GM18519 (cell line): ENCODE data around the gene MAOB.

ENCODE experiments used
- ATAC-seq: cut with Tn5 transposase; IDR thresholded peaks from one replicate; pipeline ENCODE4 v1.9.1; 2021; ENCODE audit warnings: mild to moderate bottlenecking, moderate library complexity; ENCODE audit not compliant: unreplicated experiment, low FRiP score

MAOB gene

DNA sequence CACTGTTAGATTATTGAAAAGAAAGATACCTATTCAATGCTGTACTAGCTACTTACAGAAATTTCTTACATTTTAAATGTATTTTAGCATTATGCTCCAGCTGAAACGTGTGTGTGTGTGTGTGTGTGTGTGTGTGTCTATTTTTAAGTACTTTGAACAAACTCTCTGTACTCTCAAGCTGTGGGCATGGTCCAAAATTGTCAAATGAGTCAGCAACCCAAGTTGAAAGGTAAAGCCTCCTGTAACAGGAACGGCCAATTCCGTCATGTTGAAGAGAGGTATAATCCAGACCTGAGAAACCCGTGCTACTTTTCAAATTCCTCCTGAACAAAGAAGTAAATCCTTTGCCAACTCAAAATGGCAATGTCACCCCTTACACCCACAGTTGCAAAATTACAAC, 20.5 kb downstream of the MAOB start:
- ATAC-seq = no peak

DNA sequence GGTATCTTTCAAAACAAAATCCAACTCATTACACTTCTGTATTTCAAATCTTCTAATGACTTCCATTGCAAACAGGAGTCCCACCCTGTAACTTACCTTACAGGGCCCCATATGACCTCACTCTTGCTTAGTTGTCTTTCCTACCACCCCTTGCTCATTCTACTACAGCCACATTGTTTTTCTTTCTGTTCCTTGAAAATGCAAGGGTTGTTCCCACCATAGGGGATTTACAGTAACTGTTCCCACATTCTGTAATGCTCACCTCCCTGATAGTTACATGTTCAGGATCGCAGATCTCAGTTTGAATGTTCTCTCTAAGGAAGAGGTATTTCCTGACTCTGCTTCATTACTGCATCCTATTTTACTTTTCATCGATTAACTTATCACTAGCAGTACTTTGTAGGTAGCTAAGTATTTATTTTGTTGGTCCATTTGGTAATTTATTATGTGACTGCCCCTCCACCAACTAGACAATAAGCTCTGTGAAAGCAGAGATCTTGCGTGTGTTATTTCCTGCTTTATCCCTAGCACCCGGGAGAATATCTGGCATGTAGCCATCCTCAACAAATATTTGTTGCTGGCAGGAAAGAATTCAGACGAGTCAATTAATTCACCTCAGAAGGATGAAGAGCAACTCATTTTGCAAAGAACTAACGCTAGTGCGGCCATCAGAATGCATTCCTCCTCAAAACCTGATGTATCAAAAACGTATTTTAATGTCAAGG, 21.4 kb downstream of the MAOB start:
- no peak for ATAC-seq

DNA sequence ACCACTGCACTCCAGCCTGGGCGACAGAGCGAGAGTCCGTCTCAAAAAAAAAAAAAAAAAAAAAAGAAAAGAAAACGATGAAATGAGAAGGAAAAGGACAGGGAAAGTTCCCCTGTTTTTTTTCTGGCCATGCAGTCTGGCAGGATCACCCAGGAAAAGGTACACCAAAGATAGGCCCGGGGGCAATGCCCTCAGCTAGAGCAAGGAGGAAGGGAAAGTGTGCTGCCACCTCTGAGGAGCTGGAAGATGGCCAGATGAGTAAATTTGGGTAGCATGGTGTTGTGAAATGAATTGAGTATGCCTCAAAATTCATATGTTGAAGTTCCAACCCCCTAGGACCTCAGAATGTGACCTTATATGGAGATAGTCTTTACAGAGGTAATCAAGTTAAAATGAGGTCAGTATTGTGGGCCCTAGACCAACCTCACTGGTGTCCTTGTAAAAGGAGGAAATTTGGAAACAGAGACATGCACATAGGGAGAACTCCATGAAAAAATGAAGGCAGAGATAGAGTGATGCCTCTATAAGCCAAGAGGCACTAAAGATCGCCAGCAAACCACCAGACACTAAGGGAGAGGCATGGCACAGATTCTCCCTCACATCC, 28.9 kb downstream of the MAOB start:
- ATAC-seq = no peak

DNA sequence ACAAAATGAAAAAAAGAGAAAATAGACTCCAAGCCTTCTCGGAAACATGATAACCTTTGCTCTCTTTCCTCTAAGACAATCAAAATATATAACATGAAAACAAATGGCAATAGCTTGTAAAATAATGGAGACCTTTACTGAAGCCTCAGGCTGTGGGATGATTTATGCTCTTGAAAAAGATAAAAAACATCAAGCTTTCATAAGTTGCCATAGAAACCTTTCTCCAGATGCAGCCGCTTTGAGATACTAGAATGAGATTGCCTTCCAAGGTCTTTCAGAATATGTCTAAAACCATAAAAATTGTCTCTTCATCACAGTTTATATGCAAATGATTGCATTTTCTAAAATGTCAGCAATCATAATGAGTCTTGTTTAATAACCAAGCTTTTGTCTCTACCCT, 31.6 kb downstream of the MAOB start:
- ATAC-seq = no peak

DNA sequence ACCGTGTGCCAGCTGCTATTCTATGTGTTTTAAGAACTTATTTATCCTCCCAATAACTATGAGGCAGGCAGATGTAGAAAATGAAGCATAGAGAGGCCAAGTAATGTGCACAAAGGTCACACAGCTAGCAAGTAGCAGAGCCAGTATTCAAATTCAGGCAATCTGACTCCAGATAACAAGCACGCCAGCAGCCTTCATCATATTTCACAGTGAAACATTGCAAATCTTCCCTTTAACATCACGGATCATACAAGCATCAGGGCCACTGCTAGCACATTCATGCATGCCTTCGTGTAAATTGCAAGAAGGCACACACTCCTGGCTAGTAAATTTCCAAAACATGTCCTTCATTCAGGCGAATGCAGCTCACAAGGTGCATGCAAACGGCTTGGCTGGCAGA, 33.1 kb downstream of the MAOB start:
- no peak for ATAC-seq

DNA sequence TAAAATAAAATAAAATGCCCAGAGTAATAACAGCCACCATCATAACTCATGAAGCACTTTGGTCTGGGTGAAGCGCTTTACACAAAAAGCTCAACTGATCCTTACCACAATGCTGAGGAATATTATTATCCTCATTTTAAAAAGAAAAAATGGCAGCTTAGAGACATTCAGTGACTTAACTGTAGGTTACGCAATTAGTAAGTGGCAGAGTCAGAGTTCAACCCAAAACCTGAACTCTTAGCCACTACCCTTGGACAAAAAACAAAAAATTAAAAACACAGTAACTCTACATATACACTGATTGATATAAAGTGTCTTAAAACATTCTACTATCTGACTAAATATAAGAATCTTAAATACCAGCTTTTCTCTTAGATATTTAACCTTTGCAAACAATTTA, 34.9 kb downstream of the MAOB start:
- no peak for ATAC-seq

DNA sequence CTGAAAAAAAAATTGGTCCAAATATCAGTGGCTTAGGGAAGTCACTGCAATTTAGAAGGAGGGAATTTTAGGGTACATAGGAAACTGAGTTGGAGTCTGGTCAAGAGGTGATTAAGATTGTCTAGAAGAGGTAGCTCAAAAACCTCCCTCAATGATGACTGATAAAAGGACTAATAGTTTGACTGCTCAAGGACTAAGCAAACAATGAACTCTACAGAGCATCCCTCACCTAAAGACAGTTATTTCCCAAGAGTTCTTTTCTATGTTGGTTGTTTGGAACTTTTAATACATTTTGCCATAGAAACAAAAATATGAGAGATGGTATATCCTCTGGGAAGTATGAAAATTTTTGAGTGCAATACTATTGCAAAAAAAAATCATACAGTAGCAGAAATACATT, 35.7 kb downstream of the MAOB start:
- ATAC-seq = no peak

DNA sequence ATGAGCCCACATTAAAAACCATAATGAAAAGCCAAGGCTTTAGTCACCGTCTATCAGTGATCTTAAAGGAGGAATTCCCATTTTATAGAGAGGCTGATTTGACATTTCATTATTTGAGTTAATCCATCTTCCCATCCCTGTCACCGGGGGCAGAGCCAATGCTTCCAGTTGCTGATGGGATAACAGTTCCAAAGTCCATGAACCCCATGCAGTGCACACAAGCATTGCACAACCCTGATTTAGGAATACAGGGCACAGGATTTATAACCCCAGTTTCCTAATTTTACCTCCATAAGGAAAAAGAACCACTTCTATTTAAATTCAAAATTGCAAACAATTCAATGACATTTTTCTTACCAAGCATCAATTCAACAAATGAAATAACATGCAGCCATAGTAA, 36.5 kb downstream of the MAOB start:
- ATAC-seq = no peak

DNA sequence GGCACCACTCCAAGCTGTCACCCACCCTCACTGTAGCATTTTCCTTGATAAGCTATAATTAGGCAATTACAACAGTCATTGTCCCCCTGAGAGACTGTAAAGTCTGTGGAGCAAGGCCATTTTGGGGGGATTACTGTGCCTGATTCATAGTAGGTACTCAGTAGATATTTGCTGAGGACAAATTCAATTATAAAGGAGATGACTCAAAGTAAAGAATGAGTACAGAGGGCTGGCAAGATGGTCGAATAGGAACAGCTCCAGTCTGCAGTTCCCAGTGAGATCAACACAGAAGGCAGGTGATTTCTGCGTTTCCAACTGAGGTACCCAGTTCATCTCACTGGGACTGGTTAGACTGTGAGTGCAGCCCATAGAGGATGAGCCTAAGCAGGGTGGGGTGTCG, 42.0 kb downstream of the MAOB start:
- no peak for ATAC-seq

DNA sequence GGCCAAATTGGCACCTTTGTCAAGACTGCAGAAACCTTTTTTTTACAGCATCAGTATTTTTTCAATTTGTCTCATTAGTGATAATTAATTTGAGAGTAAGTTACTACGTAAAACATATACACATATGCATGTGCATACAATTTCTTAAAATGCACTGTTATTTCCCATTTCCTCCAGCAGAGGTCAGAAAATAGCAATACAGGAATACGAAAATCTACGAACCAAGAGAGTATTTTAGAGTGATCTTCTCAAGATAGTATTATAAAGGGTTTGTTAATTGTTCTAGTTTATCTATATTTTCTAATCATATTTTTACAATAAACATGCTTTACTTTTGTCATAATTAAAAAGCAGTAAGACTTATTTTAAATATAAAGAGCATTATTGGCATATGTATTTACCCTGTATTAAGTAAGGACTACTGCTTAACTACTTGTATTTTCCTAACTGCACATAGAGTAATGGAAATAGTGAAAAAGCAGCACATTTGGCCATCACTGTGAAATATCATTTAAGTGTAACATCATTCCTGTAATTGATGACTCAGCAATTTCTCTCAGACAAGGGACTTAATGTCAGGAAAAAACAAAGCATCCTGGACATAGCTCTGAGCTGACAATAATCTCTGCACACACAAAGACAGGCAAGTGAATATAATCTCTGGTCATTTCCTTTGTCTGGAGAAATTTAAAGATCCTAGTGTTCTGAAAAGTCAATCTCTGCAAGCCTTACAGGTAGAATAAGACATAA, 45.6 kb downstream of the MAOB start:
- no peak for ATAC-seq

DNA sequence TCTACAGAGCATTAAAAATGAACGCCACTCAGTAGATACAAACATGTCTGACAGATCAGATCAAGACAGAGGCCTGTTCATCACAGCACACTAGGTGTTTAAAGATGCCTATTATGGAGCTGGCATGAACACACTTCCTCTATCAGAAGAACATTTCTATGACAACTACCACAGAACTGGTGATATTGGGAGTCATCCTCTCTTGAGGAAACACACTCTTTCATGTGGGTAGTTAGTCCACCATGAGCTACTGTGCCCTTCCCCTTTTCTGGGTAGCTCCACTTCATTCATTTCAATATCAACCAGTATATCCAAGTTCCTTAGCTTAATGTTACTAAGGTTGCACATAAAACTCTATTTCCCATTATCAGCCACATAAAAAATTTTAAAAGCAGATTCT, 46.7 kb downstream of the MAOB start:
- ATAC-seq = no peak

DNA sequence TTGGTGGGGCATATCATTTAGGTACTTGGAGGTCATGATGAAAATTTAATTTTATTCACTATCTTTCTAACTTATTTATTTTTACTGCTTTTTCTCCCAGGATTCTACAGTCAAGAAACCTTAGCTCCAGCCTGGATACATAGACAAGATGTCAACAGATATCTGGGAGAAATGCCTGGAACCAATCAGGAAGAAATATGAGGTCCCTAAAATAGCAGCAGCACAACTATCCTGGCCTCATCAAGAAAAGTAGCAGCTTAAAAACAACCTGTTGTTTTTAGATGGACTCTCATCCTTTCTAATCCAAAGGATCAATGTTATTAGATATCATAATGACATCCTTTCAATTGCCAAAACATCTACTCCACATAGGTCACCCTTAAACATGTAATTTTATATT, 54.5 kb downstream of the MAOB start:
- ATAC-seq = no peak

DNA sequence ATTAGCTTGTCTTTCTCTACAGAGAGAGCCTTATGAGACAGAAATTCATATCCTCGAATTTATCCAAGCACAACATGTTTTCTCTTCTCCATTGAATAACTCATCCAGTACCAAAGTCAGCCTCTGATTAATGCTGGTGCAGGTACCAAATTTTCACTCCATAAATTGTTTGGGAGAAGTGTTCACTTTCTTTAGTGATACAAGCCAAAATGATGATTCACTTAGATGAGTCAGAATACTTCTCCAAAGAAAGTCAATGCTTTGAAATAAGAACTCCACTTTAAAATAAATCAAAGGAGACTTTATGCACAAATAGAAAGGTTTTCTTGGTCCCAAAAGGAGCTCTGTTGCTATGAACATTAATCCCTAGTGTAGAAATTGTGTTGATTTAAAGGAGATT, 60.2 kb downstream of the MAOB start:
- no peak for ATAC-seq

DNA sequence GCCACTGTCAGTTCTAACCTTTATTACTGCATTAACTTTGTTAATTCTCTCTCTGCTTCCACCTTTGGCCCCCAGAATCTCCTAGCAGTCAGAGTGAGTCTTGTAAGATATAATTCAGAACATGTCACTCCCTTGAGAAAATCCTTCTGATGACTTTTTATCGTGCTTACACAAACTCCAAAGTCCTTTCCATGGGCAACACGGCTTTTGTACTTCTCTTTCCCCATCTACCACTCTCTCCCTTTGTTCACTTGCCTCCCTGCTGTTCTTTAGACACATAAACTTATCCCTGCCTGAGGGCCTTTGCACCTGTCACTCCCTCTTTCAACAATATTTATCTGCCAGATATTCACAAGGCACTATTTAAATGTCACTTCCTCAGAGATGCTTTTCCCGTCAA, 64.8 kb downstream of the MAOB start:
- ATAC-seq = no peak

DNA sequence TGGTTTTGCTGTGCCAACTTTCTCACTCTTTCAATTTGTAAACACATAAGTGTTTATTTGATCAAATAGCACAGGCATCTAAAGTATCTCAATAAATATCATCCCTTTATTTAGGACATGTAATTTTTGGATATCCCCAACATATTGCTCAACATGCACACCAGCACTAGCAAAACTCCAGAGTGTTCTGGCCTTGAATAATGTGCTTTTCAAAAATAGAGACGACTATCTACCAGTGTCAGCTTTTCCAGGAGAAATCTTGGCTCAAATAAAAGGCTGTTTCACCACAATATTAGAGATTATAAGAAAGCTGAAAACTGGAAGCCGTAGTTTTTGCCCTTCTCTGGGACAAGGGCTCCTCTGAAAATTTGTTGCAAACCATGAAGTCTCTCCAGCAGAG, 67.0 kb downstream of the MAOB start:
- ATAC-seq = no peak

DNA sequence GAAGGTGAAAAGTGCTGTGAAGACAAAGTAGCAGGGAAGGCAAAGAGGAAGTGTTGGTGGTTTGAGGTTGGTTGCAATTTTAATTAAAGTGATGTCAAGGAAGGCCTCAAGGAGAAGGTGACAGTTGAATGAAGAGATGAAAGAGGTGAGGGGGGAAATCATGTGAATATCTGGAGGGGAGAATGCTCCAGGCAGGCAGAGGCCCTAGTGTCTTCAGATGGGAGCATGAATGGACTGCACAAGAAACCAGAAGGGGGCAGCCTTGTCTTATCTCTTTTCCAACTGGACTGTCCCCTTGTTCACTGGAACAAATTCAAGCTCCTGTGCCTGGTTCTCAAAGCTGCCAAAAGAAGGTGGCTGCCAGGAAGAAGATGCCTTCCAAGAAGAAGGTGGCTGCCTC, 68.4 kb downstream of the MAOB start:
- ATAC-seq = no peak

DNA sequence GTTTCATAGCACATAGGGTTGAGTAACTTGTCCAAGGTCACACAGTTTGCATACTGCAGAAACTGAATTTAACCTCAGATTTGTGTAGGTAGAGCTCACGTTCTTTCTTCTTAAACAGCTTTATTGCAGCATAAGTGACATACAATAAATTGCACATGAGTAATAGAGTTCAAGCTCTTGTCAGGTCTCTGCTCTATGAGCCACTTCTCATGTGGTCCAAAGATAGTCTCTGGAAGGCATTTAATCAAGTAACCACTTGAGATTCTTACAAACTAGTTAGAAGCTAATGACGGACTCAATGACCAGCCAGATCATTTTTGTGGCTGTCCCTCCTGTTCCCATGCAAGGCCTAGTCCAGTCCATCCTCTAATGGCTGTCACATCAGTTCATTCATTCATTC, 68.9 kb downstream of the MAOB start:
- ATAC-seq = no peak

DNA sequence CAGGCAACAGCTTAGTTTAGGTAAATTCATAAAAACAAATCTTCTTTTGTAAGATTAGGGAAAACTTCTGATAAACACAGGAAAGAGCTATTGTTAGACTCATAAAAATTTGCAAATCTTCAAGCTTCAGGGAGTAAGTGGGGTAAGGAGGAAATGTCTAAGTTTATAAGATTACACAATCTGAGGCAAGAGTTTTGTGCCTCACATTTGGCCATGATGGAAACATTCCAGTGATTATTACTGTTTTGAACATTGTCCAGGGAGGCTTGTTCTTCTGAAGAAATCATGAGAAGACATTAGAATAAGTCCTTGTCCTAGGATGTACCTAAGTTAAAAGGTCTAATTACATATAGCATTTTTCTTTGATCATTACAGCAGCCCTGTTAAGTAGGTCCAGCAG, 72.8 kb downstream of the MAOB start:
- no peak for ATAC-seq

DNA sequence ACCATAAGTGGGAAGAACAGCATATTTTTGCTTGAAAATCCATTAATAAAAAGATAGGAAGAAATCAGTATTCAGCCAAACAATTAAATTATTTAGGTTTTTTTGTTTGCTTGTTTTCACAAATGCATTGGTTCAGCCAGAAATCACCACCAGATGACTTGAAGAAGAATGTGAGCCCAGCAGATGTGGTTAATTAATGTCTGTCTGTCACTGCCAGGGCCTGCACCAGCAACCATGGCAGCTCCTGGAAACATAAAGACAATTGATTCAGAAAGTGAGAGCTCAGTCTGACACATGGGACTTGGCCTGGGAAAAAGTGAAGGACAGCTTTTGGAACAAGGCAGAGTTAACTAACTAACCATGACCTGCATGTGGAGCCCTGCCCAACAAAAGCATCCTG, 74.0 kb downstream of the MAOB start:
- ATAC-seq = no peak

DNA sequence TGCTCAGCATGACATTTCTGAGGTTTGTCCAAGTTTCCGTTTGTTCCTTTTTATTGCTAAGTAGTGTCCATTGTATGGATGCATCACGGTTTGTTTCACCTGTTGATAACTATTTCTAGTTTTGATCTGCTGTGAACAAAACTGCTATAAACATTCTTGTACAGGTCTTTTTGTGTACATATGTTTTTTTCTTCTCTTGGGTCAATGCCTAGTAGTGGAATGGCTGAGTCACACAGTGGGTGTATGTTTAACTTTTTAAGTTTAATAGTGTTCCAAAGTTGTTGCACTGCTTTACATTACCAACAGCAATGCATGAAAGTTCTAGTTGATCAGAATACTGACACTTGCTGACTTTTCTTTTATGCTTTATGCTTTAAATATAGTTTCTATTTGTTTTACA, 76.7 kb downstream of the MAOB start:
- ATAC-seq = no peak

DNA sequence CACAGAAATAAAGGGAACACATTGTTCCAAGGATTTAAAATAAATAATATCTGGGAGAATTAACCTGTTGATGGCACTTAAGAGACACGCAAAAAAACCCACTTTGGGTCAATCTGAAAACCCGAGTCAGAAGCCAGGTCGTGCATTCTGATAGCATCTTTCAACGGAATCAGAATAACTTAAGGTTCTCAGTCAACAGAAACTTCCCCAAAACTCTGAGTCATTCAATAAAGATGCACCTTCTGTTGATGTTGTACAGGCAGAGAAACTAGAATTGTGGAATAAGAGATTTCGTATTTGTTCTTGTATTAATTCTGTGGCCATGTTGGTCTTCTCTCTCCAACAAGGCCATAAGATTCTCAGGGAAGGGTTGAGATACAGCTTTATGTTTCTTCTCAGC, 78.2 kb downstream of the MAOB start:
- no peak for ATAC-seq
